GM12878 (cell line): ENCODE data around the gene C1QC. TPM values are rescaled to one million over a fixed set of nuclear protein-coding genes. Genes with fewer than 3 reads are reported as not detected.

Source experiments
- ATAC-seq: fragments of 200-7000 bp; cut with Tn5 transposase; 3 replicates; pipeline ENCODE4 v1.9.1; 2020; ENCODE audit warnings: mild to moderate bottlenecking, moderate library complexity
- BruUV-seq: library from RNA; stranded (reverse); fragments of 400-500 nt; replicated peaks from 2 replicates; lab custom pipeline; 2021; lab: Mats Ljungman, UMichigan
- CTCF ChIA-PET: fragments of 300-600 bp; sonication (Branson Sonifier 250); formaldehyde crosslinking; extraction: SDS; loops from one replicate; lab custom pipeline; 2021; ENCODE audit warnings: inconsistent platforms; lab: Yijun Ruan, JAX
- POLR2A ChIA-PET: fragments of 350-600 bp; formaldehyde crosslinking; extraction: SDS; loops from one replicate; lab custom pipeline; 2021; ENCODE audit warnings: inconsistent platforms; lab: Charles Lee
- RAD21 ChIA-PET: fragments of 300-600 bp; sonication (Branson Sonifier 250); formaldehyde crosslinking; loops from one replicate; lab custom pipeline; 2023; ENCODE audit warnings: antibody characterized with exemption; ENCODE audit not compliant: unreplicated experiment; lab: Charles Lee
- SMC1A ChIA-PET: fragments of 300-600 bp; sonication (Branson Sonifier 250); formaldehyde crosslinking; loops from one replicate; lab custom pipeline; 2023; ENCODE audit not compliant: unreplicated experiment, uncharacterized antibody; lab: Charles Lee
- DNase-seq: peaks from one replicate; pipeline ENCODE4 v3.0.0-alpha.2; 2011; ENCODE audit warnings: low read depth, low spot score
- FAIRE-seq: peaks from 3 replicates; lab custom pipeline; 2011; peaks lifted over from hg19 to GRCh38; lab: Jason Lieb, UNC
- H2AFZ ChIP-seq: 2 replicates; pipeline ENCODE4 v1.6.0; 2011; ENCODE audit warnings: low read depth, low read length, control low read depth; ENCODE audit not compliant: control insufficient read depth
- H3K27ac ChIP-seq: 2 replicates; pipeline ENCODE4 v1.5.1; 2011; ENCODE audit warnings: control low read depth; ENCODE audit not compliant: control insufficient read depth, insufficient read depth
- H3K27me3 ChIP-seq, 2 experiments: replicated peaks in 1 of 2; 2 replicates each; pipeline versions ENCODE4 v1.6.0 to v1.6.1; 2011; ENCODE audit warnings: low read length in 1 of 2; ENCODE audit not compliant: control insufficient read depth in 2 of 2, insufficient read depth in 2 of 2
- H3K36me3 ChIP-seq, 2 experiments: 2 replicates each; pipeline ENCODE4 v1.5.1; 2011; ENCODE audit warnings: low read length in 1 of 2; ENCODE audit not compliant: control insufficient read depth in 2 of 2, insufficient read depth in 2 of 2
- H3K4me1 ChIP-seq: 2 replicates; pipeline ENCODE4 v1.6.1; 2011; ENCODE audit warnings: mild to moderate bottlenecking, low read length, moderate library complexity, mixed read lengths; ENCODE audit not compliant: control insufficient read depth, insufficient read depth
- H3K4me2 ChIP-seq: 2 replicates; pipeline ENCODE4 v1.6.0; 2011; ENCODE audit warnings: control low read depth; ENCODE audit not compliant: control insufficient read depth, insufficient read depth
- H3K4me3 ChIP-seq: fragments of 200-600 bp; sonication (generic); 2 replicates; pipeline ENCODE4 v1.5.1; 2016
- H3K79me2 ChIP-seq: 2 replicates; pipeline ENCODE4 v1.6.0; 2011; ENCODE audit warnings: low read length; ENCODE audit not compliant: control insufficient read depth, insufficient read depth
- H3K9ac ChIP-seq: 2 replicates; pipeline ENCODE4 v1.8.0; 2011; ENCODE audit warnings: low read length, control low read depth, mixed read lengths; ENCODE audit not compliant: control insufficient read depth, insufficient read depth
- H3K9me3 ChIP-seq: replicated peaks from 3 replicates; pipeline ENCODE4 v1.5.1; 2011; ENCODE audit warnings: mild to moderate bottlenecking, low read length; ENCODE audit not compliant: control insufficient read depth, insufficient read depth
- H4K20me1 ChIP-seq: 2 replicates; pipeline ENCODE4 v1.6.0; 2011; ENCODE audit not compliant: control insufficient read depth, insufficient read depth
- BACH1 ChIP-seq: fragments of 450-650 bp; IDR thresholded peaks from 2 replicates; pipeline ENCODE4 v1.6.1; 2017; ENCODE audit warnings: mild to moderate bottlenecking, borderline replicate concordance
- CBX3 ChIP-seq: fragments of 200-600 bp; sonication (generic); IDR thresholded peaks from 2 replicates; pipeline ENCODE4 v1.6.1; 2016; ENCODE audit warnings: low read depth, borderline replicate concordance
- HDAC2 ChIP-seq: fragments of 200-600 bp; sonication (generic); IDR thresholded peaks from 2 replicates; pipeline ENCODE4 v1.6.1; 2017
- MTA3 ChIP-seq: IDR thresholded peaks from 2 replicates; pipeline ENCODE4 v1.6.1; 2012; ENCODE audit warnings: low read length, inconsistent platforms, borderline replicate concordance
- MXI1 ChIP-seq: fragments of 150-350 bp; IDR thresholded peaks from 2 replicates; pipeline ENCODE4 v1.6.1; 2011; ENCODE audit warnings: low read depth, mild to moderate bottlenecking, inconsistent platforms, low read length, improper control_type of control experiment
- PML ChIP-seq: IDR thresholded peaks from 2 replicates; pipeline ENCODE4 v1.6.1; 2012; ENCODE audit warnings: low read length, inconsistent platforms
- SMC3 ChIP-seq: IDR thresholded peaks from 2 replicates; pipeline ENCODE4 v1.6.1; 2011; ENCODE audit warnings: low read length, improper control_type of control experiment, borderline replicate concordance
- SP1 ChIP-seq: IDR thresholded peaks from one replicate; pipeline ENCODE4 v1.6.1; 2011; ENCODE audit warnings: low read depth, low read length
- SRF ChIP-seq, 2 experiments: IDR thresholded peaks; 2 replicates each; pipeline ENCODE4 v1.6.1; 2011; ENCODE audit warnings: low read depth in 2 of 2, low read length in 2 of 2, mild to moderate bottlenecking in 1 of 2, moderate library complexity in 1 of 2
- TBL1XR1 ChIP-seq: IDR thresholded peaks from 2 replicates; pipeline ENCODE4 v1.6.1; 2012; ENCODE audit warnings: low read depth, low read length, improper control_type of control experiment
- ZNF24 ChIP-seq: fragments of 450-650 bp; IDR thresholded peaks from 2 replicates; pipeline ENCODE4 v1.6.1; 2017; ENCODE audit warnings: antibody characterized with exemption, mild to moderate bottlenecking
- ZNF274 ChIP-seq: IDR thresholded peaks from one replicate; pipeline ENCODE4 v1.8.0; 2011; ENCODE audit not compliant: insufficient read length, insufficient read depth
- ZNF622 ChIP-seq: fragments of 450-650 bp; IDR thresholded peaks from 2 replicates; pipeline ENCODE4 v1.6.1; 2017; ENCODE audit warnings: mild to moderate bottlenecking, inconsistent platforms
- WGBS: methylation state at CpG from one replicate; pipeline ENCODE4 v1.1.6; 2016; ENCODE audit warnings: low lambda C conversion rate; ENCODE audit not compliant: insufficient replicate concordance, insufficient coverage; ENCODE audit errors: missing lambda C conversion rate; 5-methylcytosine and 5-hydroxymethylcytosine counted together
- in situ Hi-C: fragments of 300-500 bp; cut with MboI; formaldehyde crosslinking; loops from 9 replicates; pipeline ENCODE4 v1.14.3; 2018; ENCODE audit warnings: mixed read lengths
- intact Hi-C: fragments of 100-400 bp; cut with micrococcal nuclease; formaldehyde crosslinking; loops from one replicate; pipeline ENCODE4 v1.14.2; 2022; ENCODE audit not compliant: unreplicated experiment
- polyA plus RNA-seq, 11 experiments: library from polyadenylated mRNA; depleted of rRNA in 4 of 11; unstranded in 6 of 11; stranded (reverse) in 5 of 11; fragments of >200 nt; fragmentation: Nextera tagmentation in 4 of 11; fragmentation: Illumina TruSeq in 1 of 11; extraction: Ambion mirVana in 4 of 11; extraction: Trizol in 1 of 11; gene quantifications; 1 replicate in 1 of 11; 2 replicates in 10 of 11; pipeline versions ENCODE4 v1.2.1 to v1.2.3, GENCODE V29; 2011 to 2016; ENCODE audit warnings: inconsistent platforms in 2 of 11, missing spikeins in 2 of 11, low read depth in 1 of 11
- total RNA-seq, 4 experiments: library from RNA; depleted of rRNA in 3 of 4; stranded (reverse); fragments of >200 nt in 3 of 4; fragmentation: Illumina TruSeq in 1 of 4; extraction: Trizol in 1 of 4; gene quantifications; 2 replicates each; pipeline versions ENCODE4 v1.2.1 to v1.2.3, GENCODE V29; 2013 to 2021
- TF ChIP-seq, protein P1 (sequence below): fragments of 450-650 bp; IDR thresholded peaks from 2 replicates; pipeline ENCODE4 v1.6.1; 2017; ENCODE audit warnings: mild to moderate bottlenecking
- TF ChIP-seq, protein P2 (sequence below): fragments of 450-650 bp; IDR thresholded peaks from 2 replicates; pipeline ENCODE4 v1.6.1; 2017; ENCODE audit warnings: mild to moderate bottlenecking, moderate library complexity
- TF ChIP-seq, protein P3 (sequence below): fragments of 450-650 bp; IDR thresholded peaks from 2 replicates; pipeline ENCODE4 v1.6.1; 2017; ENCODE audit warnings: mild to moderate bottlenecking, low read depth, inconsistent platforms; ENCODE audit not compliant: poor library complexity, severe bottlenecking
- TF ChIP-seq, protein P4 (sequence below): IDR thresholded peaks from 2 replicates; pipeline ENCODE4 v1.6.1; 2012; ENCODE audit warnings: low read depth, low read length, improper control_type of control experiment

C1QC gene
- total and polyA plus RNA-seq, 10 of the 15 experiments (the other 5 are each of a cell fraction or from before 2014, with no cell fraction given) = 0.74 TPM; not detected in 9

DNA sequence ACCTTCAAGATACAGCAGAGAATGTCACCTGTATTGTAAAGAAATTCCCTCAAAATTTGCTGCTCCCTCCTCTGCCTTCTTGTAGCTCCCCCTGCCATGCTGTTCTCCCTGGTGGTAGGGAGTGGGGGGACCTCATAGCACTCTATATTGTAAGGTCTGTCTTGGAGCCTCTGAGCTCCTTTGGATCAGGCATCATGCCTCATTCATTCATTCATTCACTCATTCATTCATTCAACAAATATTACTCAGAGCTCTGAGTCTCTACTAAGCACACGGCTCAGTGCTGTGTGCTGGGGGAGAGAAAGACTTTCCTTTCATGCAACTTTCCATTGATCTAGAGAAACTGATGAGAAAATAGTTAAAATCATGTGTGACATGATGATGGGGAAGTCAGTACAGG lies 40.1 kb downstream of the C1QC start (continued):
- TF ChIP-seq, protein P1, sequence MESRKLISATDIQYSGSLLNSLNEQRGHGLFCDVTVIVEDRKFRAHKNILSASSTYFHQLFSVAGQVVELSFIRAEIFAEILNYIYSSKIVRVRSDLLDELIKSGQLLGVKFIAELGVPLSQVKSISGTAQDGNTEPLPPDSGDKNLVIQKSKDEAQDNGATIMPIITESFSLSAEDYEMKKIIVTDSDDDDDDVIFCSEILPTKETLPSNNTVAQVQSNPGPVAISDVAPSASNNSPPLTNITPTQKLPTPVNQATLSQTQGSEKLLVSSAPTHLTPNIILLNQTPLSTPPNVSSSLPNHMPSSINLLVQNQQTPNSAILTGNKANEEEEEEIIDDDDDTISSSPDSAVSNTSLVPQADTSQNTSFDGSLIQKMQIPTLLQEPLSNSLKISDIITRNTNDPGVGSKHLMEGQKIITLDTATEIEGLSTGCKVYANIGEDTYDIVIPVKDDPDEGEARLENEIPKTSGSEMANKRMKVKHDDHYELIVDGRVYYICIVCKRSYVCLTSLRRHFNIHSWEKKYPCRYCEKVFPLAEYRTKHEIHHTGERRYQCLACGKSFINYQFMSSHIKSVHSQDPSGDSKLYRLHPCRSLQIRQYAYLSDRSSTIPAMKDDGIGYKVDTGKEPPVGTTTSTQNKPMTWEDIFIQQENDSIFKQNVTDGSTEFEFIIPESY = no peak
- TF ChIP-seq SRF (IDR thresholded peaks at IDR 0.05; ENCODE audit: low read depth in 2 of 2, low read length in 2 of 2) (no peak), ZNF274 (no peak), ZNF622 (no peak)

DNA sequence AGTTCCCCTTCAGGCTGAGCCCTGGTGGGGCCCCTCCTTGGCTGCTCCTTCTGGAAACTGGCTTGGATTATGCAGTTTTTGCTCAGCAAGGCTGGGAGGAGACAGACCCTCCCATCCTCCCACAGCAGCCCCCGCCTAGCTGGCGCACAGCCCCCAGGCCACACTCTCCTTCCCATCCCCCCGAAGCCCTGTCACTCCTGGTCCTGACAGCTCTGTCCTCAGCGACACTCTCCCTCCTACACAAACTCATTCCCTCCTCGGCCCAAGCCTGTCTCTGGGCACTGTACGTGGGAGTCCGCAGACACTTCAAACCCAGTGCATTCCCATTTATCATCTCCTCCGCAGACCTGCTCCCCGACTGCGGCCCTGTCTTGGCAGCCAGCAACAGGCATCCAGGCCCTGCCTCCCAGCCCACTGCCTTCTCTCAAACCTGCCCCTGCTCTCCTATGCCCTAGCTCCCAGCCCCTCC lies 42.2 kb downstream of the C1QC start:
- FAIRE-seq (no peak), DNase-seq (no peak), ATAC-seq (no peak)
- ChIA-PET CTCF (no interaction called here), RAD21 (no interaction called here), POLR2A (no interaction called here), SMC1A (no interaction called here)
- no peaks in the 10 kb centered on the region for H3K9me3 ChIP-seq
- in situ Hi-C loops = no loop called here
- no peak overlapping the region for H2AFZ ChIP-seq
- H3K27ac ChIP-seq = no peak overlapping the region
- peaks cover 0 to 1% of the 10 kb centered on the region in 2 experiments; a peak in 1 of 4 replicates for H3K27me3 ChIP-seq
- no peaks in the 10 kb centered on the region for H3K36me3 ChIP-seq
- no peaks in the 10 kb centered on the region for H3K79me2 ChIP-seq
- H3K9ac ChIP-seq = no peak overlapping the region
- no TSS peak for BruUV-seq
- H3K4me3 ChIP-seq = no peak overlapping the region
- H4K20me1 ChIP-seq = no peaks in the 10 kb centered on the region
- no peaks in the 10 kb centered on the region for H3K4me1 ChIP-seq
- no peak for TF ChIP-seq PML
- no peak for TF ChIP-seq MXI1
- TF ChIP-seq HDAC2 = no peak
- no peak for TF ChIP-seq MTA3
- no peak for TF ChIP-seq SP1
- TF ChIP-seq CBX3 = no peak
- TF ChIP-seq, protein P2, sequence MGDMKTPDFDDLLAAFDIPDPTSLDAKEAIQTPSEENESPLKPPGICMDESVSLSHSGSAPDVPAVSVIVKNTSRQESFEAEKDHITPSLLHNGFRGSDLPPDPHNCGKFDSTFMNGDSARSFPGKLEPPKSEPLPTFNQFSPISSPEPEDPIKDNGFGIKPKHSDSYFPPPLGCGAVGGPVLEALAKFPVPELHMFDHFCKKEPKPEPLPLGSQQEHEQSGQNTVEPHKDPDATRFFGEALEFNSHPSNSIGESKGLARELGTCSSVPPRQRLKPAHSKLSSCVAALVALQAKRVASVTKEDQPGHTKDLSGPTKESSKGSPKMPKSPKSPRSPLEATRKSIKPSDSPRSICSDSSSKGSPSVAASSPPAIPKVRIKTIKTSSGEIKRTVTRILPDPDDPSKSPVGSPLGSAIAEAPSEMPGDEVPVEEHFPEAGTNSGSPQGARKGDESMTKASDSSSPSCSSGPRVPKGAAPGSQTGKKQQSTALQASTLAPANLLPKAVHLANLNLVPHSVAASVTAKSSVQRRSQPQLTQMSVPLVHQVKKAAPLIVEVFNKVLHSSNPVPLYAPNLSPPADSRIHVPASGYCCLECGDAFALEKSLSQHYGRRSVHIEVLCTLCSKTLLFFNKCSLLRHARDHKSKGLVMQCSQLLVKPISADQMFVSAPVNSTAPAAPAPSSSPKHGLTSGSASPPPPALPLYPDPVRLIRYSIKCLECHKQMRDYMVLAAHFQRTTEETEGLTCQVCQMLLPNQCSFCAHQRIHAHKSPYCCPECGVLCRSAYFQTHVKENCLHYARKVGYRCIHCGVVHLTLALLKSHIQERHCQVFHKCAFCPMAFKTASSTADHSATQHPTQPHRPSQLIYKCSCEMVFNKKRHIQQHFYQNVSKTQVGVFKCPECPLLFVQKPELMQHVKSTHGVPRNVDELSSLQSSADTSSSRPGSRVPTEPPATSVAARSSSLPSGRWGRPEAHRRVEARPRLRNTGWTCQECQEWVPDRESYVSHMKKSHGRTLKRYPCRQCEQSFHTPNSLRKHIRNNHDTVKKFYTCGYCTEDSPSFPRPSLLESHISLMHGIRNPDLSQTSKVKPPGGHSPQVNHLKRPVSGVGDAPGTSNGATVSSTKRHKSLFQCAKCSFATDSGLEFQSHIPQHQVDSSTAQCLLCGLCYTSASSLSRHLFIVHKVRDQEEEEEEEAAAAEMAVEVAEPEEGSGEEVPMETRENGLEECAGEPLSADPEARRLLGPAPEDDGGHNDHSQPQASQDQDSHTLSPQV = no peak
- TF ChIP-seq SMC3 = no peak
- TF ChIP-seq TBL1XR1 = no peak
- TF ChIP-seq, protein P3, sequence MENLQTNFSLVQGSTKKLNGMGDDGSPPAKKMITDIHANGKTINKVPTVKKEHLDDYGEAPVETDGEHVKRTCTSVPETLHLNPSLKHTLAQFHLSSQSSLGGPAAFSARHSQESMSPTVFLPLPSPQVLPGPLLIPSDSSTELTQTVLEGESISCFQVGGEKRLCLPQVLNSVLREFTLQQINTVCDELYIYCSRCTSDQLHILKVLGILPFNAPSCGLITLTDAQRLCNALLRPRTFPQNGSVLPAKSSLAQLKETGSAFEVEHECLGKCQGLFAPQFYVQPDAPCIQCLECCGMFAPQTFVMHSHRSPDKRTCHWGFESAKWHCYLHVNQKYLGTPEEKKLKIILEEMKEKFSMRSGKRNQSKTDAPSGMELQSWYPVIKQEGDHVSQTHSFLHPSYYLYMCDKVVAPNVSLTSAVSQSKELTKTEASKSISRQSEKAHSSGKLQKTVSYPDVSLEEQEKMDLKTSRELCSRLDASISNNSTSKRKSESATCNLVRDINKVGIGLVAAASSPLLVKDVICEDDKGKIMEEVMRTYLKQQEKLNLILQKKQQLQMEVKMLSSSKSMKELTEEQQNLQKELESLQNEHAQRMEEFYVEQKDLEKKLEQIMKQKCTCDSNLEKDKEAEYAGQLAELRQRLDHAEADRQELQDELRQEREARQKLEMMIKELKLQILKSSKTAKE = no peak
- TF ChIP-seq, protein P4, sequence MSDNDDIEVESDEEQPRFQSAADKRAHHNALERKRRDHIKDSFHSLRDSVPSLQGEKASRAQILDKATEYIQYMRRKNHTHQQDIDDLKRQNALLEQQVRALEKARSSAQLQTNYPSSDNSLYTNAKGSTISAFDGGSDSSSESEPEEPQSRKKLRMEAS = no peak
- no peak for TF ChIP-seq ZNF24
- TF ChIP-seq BACH1 = no peak
- 37% methylated on average over 10 of the region's 10 CpGs for WGBS
- intact Hi-C loops = no loop called here
- no peak overlapping the region for H3K4me2 ChIP-seq
